ENCODE data around the gene SLC25A13.

Gene SLC25A13

GRCh38 chr7:96131525-96131924 is 190.4 kb downstream of the SLC25A13 start:
- TF ChIP-seq CTCF (IDR thresholded peaks at IDR 0.05): no peak

- TF ChIP-seq CTCF (IDR thresholded peaks at IDR 0.05): no peak
Measured at GRCh38 chr7:96127746-96128145, 194.2 kb downstream of the SLC25A13 start.

GRCh38 chr7:96126382-96126781 is 195.5 kb downstream of the SLC25A13 start:
- no peak for TF ChIP-seq CTCF (IDR thresholded peaks at IDR 0.05)

- no peak for TF ChIP-seq CTCF (IDR thresholded peaks at IDR 0.05)
Measured at GRCh38 chr7:96122746-96123145, 199.2 kb downstream of the SLC25A13 start.

- TF ChIP-seq CTCF (IDR thresholded peaks at IDR 0.05): no peak
Measured at GRCh38 chr7:96121752-96122151, 200.1 kb downstream of the SLC25A13 start.

- no peak for TF ChIP-seq CTCF (IDR thresholded peaks at IDR 0.05)
Measured at GRCh38 chr7:96120445-96121225, 201.3 kb downstream of the SLC25A13 start.

GRCh38 chr7:96118449-96119001 is 203.4 kb downstream of the SLC25A13 start:
- TF ChIP-seq CTCF (IDR thresholded peaks at IDR 0.05): no peak

All from LNCAP (cell line).